IMR-90 (cell line): ENCODE data around the gene IFNAR2.

Experiments used
- BHLHE40 ChIP-seq: fragments of 150-350 bp; IDR thresholded peaks from 2 replicates; pipeline ENCODE4 v1.6.1; 2016; ENCODE audit warnings: mild to moderate bottlenecking, low read depth, low read length
- FOS ChIP-seq: fragments of 150-350 bp; IDR thresholded peaks from 2 replicates; pipeline ENCODE4 v1.6.1; 2016; ENCODE audit warnings: low read depth, low read length
- MAZ ChIP-seq: IDR thresholded peaks from 2 replicates; pipeline ENCODE4 v1.6.1; 2012; ENCODE audit warnings: low read depth, mild to moderate bottlenecking, low read length, improper control_type of control experiment, moderate library complexity, borderline replicate concordance
- MXI1 ChIP-seq: IDR thresholded peaks from 2 replicates; pipeline ENCODE4 v1.6.1; 2012; ENCODE audit warnings: low read depth, mild to moderate bottlenecking, low read length, moderate library complexity, borderline replicate concordance
- POLR2A ChIP-seq: IDR thresholded peaks from 2 replicates; pipeline ENCODE4 v1.6.1; 2012; ENCODE audit warnings: mild to moderate bottlenecking, low read depth, low read length
- RAD21 ChIP-seq: IDR thresholded peaks from 2 replicates; pipeline ENCODE4 v1.6.1; 2012; ENCODE audit warnings: low read length, improper control_type of control experiment
- RCOR1 ChIP-seq: IDR thresholded peaks from 2 replicates; pipeline ENCODE4 v1.6.1; 2012; ENCODE audit warnings: mild to moderate bottlenecking, low read length, improper control_type of control experiment; ENCODE audit not compliant: insufficient replicate concordance
- SMC3 ChIP-seq: fragments of 150-350 bp; IDR thresholded peaks from 2 replicates; pipeline ENCODE4 v1.6.1; 2016; ENCODE audit warnings: low read depth, mild to moderate bottlenecking, antibody characterized with exemption, low read length, moderate library complexity
- TF ChIP-seq, protein P1 (sequence below): conservative IDR thresholded peaks from 2 replicates; pipeline ENCODE4 v1.5.1; 2012; ENCODE audit warnings: mild to moderate bottlenecking, low read depth, low read length, improper control_type of control experiment
- TF ChIP-seq, protein P2 (sequence below): fragments of 150-350 bp; IDR thresholded peaks from 2 replicates; pipeline ENCODE4 v1.6.1; 2017; ENCODE audit warnings: mild to moderate bottlenecking, antibody characterized with exemption, low read length, low read depth
- TF ChIP-seq, protein P3 (sequence below): fragments of 150-350 bp; IDR thresholded peaks from 2 replicates; pipeline ENCODE4 v1.6.1; 2016; ENCODE audit warnings: low read depth, mild to moderate bottlenecking, low read length, moderate library complexity, borderline replicate concordance

DNA sequence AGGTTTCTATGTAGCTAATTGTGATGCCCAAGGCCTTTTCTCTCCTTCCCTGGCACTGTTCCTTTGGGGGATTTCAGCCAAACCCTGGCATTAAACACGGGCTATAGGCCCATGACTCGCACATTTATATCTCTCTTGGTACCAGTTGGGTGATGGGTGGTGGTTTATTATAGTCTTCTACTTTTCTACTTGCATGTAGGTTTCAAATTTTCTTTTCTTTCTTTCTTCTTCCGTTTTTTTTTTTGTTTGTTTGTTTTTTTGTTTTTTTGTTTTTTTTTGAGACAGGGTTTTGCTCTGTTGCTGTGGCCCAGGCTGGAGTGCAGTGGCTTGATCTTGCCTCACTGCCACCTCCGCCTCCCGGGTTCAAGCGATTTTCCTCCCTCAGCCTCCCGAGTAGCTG lies 37.5 kb downstream of the IFNAR2 start:
- TF ChIP-seq, protein P1, sequence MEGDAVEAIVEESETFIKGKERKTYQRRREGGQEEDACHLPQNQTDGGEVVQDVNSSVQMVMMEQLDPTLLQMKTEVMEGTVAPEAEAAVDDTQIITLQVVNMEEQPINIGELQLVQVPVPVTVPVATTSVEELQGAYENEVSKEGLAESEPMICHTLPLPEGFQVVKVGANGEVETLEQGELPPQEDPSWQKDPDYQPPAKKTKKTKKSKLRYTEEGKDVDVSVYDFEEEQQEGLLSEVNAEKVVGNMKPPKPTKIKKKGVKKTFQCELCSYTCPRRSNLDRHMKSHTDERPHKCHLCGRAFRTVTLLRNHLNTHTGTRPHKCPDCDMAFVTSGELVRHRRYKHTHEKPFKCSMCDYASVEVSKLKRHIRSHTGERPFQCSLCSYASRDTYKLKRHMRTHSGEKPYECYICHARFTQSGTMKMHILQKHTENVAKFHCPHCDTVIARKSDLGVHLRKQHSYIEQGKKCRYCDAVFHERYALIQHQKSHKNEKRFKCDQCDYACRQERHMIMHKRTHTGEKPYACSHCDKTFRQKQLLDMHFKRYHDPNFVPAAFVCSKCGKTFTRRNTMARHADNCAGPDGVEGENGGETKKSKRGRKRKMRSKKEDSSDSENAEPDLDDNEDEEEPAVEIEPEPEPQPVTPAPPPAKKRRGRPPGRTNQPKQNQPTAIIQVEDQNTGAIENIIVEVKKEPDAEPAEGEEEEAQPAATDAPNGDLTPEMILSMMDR = no peak
- TF ChIP-seq POLR2A (no peak), MXI1 (no peak), SMC3 (no peak), RAD21 (no peak), MAZ (no peak), RCOR1 (no peak), FOS (no peak), BHLHE40 (no peak)
- TF ChIP-seq, protein P2, sequence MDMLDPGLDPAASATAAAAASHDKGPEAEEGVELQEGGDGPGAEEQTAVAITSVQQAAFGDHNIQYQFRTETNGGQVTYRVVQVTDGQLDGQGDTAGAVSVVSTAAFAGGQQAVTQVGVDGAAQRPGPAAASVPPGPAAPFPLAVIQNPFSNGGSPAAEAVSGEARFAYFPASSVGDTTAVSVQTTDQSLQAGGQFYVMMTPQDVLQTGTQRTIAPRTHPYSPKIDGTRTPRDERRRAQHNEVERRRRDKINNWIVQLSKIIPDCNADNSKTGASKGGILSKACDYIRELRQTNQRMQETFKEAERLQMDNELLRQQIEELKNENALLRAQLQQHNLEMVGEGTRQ = no peak
- TF ChIP-seq, protein P3, sequence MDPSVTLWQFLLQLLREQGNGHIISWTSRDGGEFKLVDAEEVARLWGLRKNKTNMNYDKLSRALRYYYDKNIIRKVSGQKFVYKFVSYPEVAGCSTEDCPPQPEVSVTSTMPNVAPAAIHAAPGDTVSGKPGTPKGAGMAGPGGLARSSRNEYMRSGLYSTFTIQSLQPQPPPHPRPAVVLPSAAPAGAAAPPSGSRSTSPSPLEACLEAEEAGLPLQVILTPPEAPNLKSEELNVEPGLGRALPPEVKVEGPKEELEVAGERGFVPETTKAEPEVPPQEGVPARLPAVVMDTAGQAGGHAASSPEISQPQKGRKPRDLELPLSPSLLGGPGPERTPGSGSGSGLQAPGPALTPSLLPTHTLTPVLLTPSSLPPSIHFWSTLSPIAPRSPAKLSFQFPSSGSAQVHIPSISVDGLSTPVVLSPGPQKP = no peak
